HEK293 (cell line): ENCODE data around the gene CAMK2D.

Experiments used
- CTCF ChIA-PET: fragments of 350-600 bp; formaldehyde crosslinking; extraction: SDS; loops from one replicate; lab custom pipeline; 2021; ENCODE audit warnings: antibody characterized with exemption; lab: Yijun Ruan, JAX
- POLR2A ChIA-PET: fragments of 300-600 bp; formaldehyde crosslinking; extraction: SDS; loops from one replicate; lab custom pipeline; 2020; ENCODE audit warnings: antibody characterized with exemption, inconsistent platforms; lab: Yijun Ruan, JAX
- H3K27ac ChIP-seq: fragments of 200-500 bp; sonication (Bioruptor generic); 2 replicates; pipeline ENCODE4 v1.5.1; 2014; ENCODE audit warnings: low read depth, low read length, control low read depth, inconsistent platforms; ENCODE audit errors: extremely low read depth
- H3K36me3 ChIP-seq, 2 experiments: fragments of 200-500 bp in 1 of 2; sonication (Bioruptor generic) in 1 of 2; 1 replicate in 1 of 2; 2 replicates in 1 of 2; pipeline ENCODE4 v1.5.1; 2014 to 2017; ENCODE audit warnings: inconsistent platforms in 2 of 2, low read length in 2 of 2; ENCODE audit not compliant: control insufficient read depth in 2 of 2, insufficient read depth in 1 of 2
- H3K4me1 ChIP-seq: fragments of 200-500 bp; sonication (Bioruptor generic); 2 replicates; pipeline ENCODE4 v1.5.1; 2014; ENCODE audit warnings: mild to moderate bottlenecking, low read length, inconsistent platforms; ENCODE audit not compliant: control insufficient read depth, insufficient read depth
- H3K4me3 ChIP-seq: 2 replicates; pipeline ENCODE4 v1.5.1; 2011; ENCODE audit warnings: low read depth, mild to moderate bottlenecking, control low read depth, low read length, moderate library complexity
- H3K9me3 ChIP-seq: fragments of 200-500 bp; sonication (Bioruptor generic); 2 replicates; pipeline ENCODE4 v1.5.1; 2014; ENCODE audit warnings: low read depth, low read length, inconsistent platforms; ENCODE audit not compliant: control insufficient read depth, insufficient read depth
- ZBTB48 ChIP-seq: fragments of 450-650 bp; formaldehyde crosslinking; IDR thresholded peaks from 2 replicates; pipeline ENCODE4 v1.5.1; 2016; ENCODE audit warnings: missing biosample characterization, missing genetic modification characterization
- ZEB2 ChIP-seq: fragments of 450-650 bp; formaldehyde crosslinking; IDR thresholded peaks from 2 replicates; pipeline ENCODE4 v1.5.1; 2016; ENCODE audit warnings: missing biosample characterization, missing genetic modification characterization
- ZNF121 ChIP-seq: fragments of 450-650 bp; formaldehyde crosslinking; IDR thresholded peaks from 2 replicates; pipeline ENCODE4 v1.5.1; 2016; ENCODE audit warnings: missing biosample characterization, missing genetic modification characterization
- ZNF24 ChIP-seq: fragments of 450-650 bp; formaldehyde crosslinking; IDR thresholded peaks from 2 replicates; pipeline ENCODE4 v1.5.1; 2016; ENCODE audit warnings: missing biosample characterization, missing genetic modification characterization
- ZNF423 ChIP-seq: fragments of 450-650 bp; formaldehyde crosslinking; IDR thresholded peaks from 2 replicates; pipeline ENCODE4 v1.5.1; 2016; ENCODE audit warnings: missing biosample characterization, missing genetic modification characterization
- ZNF596 ChIP-seq: fragments of 450-650 bp; IDR thresholded peaks from 2 replicates; pipeline ENCODE4 v1.5.0; 2018; ENCODE audit warnings: missing biosample characterization, mild to moderate bottlenecking, missing genetic modification characterization, moderate library complexity
- ZNF768 ChIP-seq: fragments of 450-650 bp; formaldehyde crosslinking; IDR thresholded peaks from 2 replicates; pipeline ENCODE4 v1.5.1; 2018; ENCODE audit warnings: missing biosample characterization, mild to moderate bottlenecking, missing genetic modification characterization
- TF ChIP-seq, protein P1 (sequence below): fragments of 450-650 bp; formaldehyde crosslinking; IDR thresholded peaks from 2 replicates; pipeline ENCODE4 v1.5.1; 2017; ENCODE audit warnings: missing biosample characterization, mild to moderate bottlenecking, missing genetic modification characterization, moderate library complexity
- TF ChIP-seq, protein P2 (sequence below): fragments of 450-650 bp; formaldehyde crosslinking; IDR thresholded peaks from 2 replicates; pipeline ENCODE4; 2016; ENCODE audit warnings: missing biosample characterization, missing genetic modification characterization
- TF ChIP-seq, protein P3 (sequence below): fragments of 450-650 bp; formaldehyde crosslinking; IDR thresholded peaks from 2 replicates; pipeline ENCODE4 v1.5.1; 2016; ENCODE audit warnings: missing biosample characterization, missing genetic modification characterization
- TF ChIP-seq, protein P4 (sequence below): fragments of 450-650 bp; formaldehyde crosslinking; IDR thresholded peaks from 2 replicates; pipeline ENCODE4 v1.5.1; 2016; ENCODE audit warnings: missing biosample characterization, missing genetic modification characterization, borderline replicate concordance
- TF ChIP-seq, protein P5 (sequence below): fragments of 450-650 bp; IDR thresholded peaks from 2 replicates; pipeline ENCODE4 v1.5.1; 2018; ENCODE audit warnings: missing biosample characterization, missing genetic modification characterization

Gene CAMK2D

DNA sequence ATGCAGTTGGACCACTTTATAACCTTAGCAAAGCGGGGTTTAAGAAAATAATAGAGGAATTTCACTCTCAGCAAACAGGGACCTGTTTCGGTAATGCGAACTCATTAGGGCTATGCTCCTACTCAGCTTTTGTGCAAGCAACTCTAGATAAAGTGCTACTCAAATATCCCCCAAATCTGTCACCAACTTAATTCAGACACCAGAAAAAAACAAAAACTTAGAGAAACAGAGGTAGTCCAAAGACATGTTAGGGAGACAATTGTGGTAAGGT is 123.0 kb downstream of the CAMK2D start:
- ChIA-PET CTCF (interaction anchor here (0.7 kb wide), 1 partner anchor 52 kb away, joined by 3 read pairs; no protein-coding TSS in a partner anchor), POLR2A (no interaction called here)

DNA sequence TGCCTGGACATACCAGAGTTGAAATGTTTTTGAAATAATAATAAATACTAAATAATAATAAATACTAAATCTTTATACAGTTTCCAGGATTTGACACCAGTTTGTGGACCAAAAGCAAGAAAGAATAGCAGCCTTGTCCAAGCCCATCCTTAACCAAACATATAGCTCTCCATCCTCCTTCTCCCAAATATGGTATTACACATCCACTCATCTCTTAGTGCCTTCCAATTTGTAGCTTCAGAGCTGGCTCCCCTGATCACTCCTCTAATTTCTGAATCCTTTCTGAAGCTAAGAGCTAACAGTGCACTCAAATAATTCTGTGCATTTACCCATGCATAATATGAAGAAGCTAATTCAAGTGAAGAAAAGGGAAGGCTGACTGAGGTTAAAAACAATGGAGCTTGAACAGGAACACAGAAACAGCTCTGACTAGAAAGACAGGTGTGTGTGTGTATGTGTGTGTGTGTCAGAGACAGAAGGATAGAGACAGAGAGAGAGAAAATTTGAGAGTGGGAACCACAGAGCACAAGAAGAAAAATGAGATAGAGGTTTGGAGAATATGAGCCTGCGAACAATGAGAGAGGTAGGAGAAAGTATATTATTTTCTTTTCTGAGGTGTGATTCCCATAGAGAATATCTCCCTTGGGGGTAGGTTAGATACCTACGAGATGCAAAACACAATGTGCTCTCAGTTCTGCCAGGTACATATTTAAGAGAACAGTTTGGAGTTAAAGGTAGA is 123.5 kb downstream of the CAMK2D start:
- H3K36me3 ChIP-seq: no peaks in the 10 kb centered on the region
- POLR2A ChIA-PET: no interaction called here
- no peaks in the 10 kb centered on the region for H3K9me3 ChIP-seq
- H3K4me1 ChIP-seq: peaks cover 34% of the 10 kb centered on the region
- H3K4me3 ChIP-seq: no peak overlapping the region
- CTCF ChIA-PET: interaction anchor here (0.7 to 1.2 kb wide), 2 partner anchors 53 to 90 kb away, joined by 3 to 8 read pairs; no protein-coding TSS in a partner anchor
- TF ChIP-seq ZNF423 (tag by site-specific recombination) (no peak), ZEB2 (tag by site-specific recombination) (no peak), ZNF596 (tag by site-specific recombination) (no peak), ZNF768 (no peak), ZNF121 (tag by site-specific recombination) (no peak), ZBTB48 (tag by site-specific recombination) (no peak)
- TF ChIP-seq, protein P1, sequence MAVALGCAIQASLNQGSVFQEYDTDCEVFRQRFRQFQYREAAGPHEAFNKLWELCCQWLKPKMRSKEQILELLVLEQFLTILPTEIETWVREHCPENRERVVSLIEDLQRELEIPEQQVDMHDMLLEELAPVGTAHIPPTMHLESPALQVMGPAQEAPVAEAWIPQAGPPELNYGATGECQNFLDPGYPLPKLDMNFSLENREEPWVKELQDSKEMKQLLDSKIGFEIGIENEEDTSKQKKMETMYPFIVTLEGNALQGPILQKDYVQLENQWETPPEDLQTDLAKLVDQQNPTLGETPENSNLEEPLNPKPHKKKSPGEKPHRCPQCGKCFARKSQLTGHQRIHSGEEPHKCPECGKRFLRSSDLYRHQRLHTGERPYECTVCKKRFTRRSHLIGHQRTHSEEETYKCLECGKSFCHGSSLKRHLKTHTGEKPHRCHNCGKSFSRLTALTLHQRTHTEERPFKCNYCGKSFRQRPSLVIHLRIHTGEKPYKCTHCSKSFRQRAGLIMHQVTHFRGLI (tag by site-specific recombination): no peak
- TF ChIP-seq, protein P2, sequence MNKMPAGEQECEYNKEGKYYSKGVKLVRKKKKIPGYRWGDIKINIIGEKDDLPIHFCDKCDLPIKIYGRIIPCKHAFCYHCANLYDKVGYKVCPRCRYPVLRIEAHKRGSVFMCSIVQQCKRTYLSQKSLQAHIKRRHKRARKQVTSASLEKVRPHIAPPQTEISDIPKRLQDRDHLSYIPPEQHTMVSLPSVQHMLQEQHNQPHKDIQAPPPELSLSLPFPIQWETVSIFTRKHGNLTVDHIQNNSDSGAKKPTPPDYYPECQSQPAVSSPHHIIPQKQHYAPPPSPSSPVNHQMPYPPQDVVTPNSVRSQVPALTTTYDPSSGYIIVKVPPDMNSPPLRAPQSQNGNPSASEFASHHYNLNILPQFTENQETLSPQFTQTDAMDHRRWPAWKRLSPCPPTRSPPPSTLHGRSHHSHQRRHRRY (tag by site-specific recombination): no peak
- TF ChIP-seq, protein P3, sequence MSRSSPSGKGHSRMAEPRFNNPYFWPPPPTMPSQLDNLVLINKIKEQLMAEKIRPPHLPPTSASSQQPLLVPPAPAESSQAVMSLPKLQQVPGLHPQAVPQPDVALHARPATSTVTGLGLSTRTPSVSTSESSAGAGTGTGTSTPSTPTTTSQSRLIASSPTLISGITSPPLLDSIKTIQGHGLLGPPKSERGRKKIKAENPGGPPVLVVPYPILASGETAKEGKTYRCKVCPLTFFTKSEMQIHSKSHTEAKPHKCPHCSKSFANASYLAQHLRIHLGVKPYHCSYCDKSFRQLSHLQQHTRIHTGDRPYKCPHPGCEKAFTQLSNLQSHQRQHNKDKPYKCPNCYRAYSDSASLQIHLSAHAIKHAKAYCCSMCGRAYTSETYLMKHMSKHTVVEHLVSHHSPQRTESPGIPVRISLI (tag by site-specific recombination): no peak
- no peak overlapping the region for H3K27ac ChIP-seq

More for the DNA sequence above, 123.0 kb downstream of the CAMK2D start:
- TF ChIP-seq, protein P4, sequence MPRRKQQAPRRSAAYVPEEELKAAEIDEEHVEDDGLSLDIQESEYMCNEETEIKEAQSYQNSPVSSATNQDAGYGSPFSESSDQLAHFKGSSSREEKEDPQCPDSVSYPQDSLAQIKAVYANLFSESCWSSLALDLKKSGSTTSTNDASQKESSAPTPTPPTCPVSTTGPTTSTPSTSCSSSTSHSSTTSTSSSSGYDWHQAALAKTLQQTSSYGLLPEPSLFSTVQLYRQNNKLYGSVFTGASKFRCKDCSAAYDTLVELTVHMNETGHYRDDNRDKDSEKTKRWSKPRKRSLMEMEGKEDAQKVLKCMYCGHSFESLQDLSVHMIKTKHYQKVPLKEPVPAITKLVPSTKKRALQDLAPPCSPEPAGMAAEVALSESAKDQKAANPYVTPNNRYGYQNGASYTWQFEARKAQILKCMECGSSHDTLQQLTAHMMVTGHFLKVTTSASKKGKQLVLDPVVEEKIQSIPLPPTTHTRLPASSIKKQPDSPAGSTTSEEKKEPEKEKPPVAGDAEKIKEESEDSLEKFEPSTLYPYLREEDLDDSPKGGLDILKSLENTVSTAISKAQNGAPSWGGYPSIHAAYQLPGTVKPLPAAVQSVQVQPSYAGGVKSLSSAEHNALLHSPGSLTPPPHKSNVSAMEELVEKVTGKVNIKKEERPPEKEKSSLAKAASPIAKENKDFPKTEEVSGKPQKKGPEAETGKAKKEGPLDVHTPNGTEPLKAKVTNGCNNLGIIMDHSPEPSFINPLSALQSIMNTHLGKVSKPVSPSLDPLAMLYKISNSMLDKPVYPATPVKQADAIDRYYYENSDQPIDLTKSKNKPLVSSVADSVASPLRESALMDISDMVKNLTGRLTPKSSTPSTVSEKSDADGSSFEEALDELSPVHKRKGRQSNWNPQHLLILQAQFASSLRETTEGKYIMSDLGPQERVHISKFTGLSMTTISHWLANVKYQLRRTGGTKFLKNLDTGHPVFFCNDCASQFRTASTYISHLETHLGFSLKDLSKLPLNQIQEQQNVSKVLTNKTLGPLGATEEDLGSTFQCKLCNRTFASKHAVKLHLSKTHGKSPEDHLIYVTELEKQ (tag by site-specific recombination): no peak
- TF ChIP-seq, protein P5, sequence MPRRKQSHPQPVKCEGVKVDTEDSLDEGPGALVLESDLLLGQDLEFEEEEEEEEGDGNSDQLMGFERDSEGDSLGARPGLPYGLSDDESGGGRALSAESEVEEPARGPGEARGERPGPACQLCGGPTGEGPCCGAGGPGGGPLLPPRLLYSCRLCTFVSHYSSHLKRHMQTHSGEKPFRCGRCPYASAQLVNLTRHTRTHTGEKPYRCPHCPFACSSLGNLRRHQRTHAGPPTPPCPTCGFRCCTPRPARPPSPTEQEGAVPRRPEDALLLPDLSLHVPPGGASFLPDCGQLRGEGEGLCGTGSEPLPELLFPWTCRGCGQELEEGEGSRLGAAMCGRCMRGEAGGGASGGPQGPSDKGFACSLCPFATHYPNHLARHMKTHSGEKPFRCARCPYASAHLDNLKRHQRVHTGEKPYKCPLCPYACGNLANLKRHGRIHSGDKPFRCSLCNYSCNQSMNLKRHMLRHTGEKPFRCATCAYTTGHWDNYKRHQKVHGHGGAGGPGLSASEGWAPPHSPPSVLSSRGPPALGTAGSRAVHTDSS (tag by site-specific recombination): no peak
- TF ChIP-seq ZNF24 (tag by site-specific recombination): no peak
- Histone ChIP-seq H3K4me3 (no peak overlapping the region), H3K9me3 (no peaks in the 10 kb centered on the region), H3K36me3 (no peaks in the 10 kb centered on the region), H3K27ac (no peak overlapping the region), H3K4me1 (peaks cover 34% of the 10 kb centered on the region)
